HEK293T (cell line): ENCODE measurements around the gene LCE5A.
A peak's percentile ranks its signal among the peaks of the same experiment; 100 is the strongest.

ENCODE experiments used
- CTCF ChIA-PET: fragments of 350-600 bp; formaldehyde crosslinking; extraction: SDS; loops from one replicate; lab custom pipeline; 2021; ENCODE audit warnings: antibody characterized with exemption, inconsistent platforms; lab: Yijun Ruan, JAX
- POLR2A ChIA-PET: fragments of 350-600 bp; formaldehyde crosslinking; extraction: SDS; loops from one replicate; lab custom pipeline; 2020; ENCODE audit warnings: antibody characterized with exemption, inconsistent platforms; lab: Yijun Ruan, JAX
- DNase-seq: peaks from one replicate; pipeline ENCODE4 v3.0.0; 2012; ENCODE audit warnings: mixed read lengths; ENCODE audit errors: extremely low spot score
- ARNT ChIP-seq: fragments of 450-650 bp; IDR thresholded peaks from 2 replicates; pipeline ENCODE4 v1.6.1; 2017; ENCODE audit warnings: mild to moderate bottlenecking
- BHLHE40 ChIP-seq: fragments of 450-650 bp; IDR thresholded peaks from 2 replicates; pipeline ENCODE4 v1.6.1; 2016; ENCODE audit warnings: mild to moderate bottlenecking, moderate library complexity, borderline replicate concordance
- CTBP1 ChIP-seq: fragments of 450-650 bp; IDR thresholded peaks from 2 replicates; pipeline ENCODE4 v1.6.1; 2016; ENCODE audit warnings: borderline replicate concordance
- ELF4 ChIP-seq: fragments of 450-650 bp; IDR thresholded peaks from 2 replicates; pipeline ENCODE4 v1.6.1; 2017; ENCODE audit warnings: antibody characterized with exemption
- FOXA1 ChIP-seq: fragments of 450-650 bp; IDR thresholded peaks from 2 replicates; pipeline ENCODE4 v1.6.1; 2016; ENCODE audit warnings: mild to moderate bottlenecking
- FOXK2 ChIP-seq: fragments of 450-650 bp; IDR thresholded peaks from 2 replicates; pipeline ENCODE4 v1.6.1; 2016; ENCODE audit warnings: mild to moderate bottlenecking
- FOXM1 ChIP-seq: fragments of 450-650 bp; IDR thresholded peaks from 2 replicates; pipeline ENCODE4 v1.6.1; 2017; ENCODE audit warnings: mild to moderate bottlenecking, borderline replicate concordance
- HDGF ChIP-seq: fragments of 450-650 bp; IDR thresholded peaks from 2 replicates; pipeline ENCODE4 v1.6.1; 2017; ENCODE audit warnings: antibody characterized with exemption, borderline replicate concordance
- L3MBTL2 ChIP-seq: fragments of 450-650 bp; conservative IDR thresholded peaks from 2 replicates; pipeline ENCODE4 v1.6.1; 2016; ENCODE audit warnings: mild to moderate bottlenecking
- LEF1 ChIP-seq: fragments of 450-650 bp; IDR thresholded peaks from 2 replicates; pipeline ENCODE4 v1.6.1; 2017; ENCODE audit warnings: mild to moderate bottlenecking, borderline replicate concordance
- NFRKB ChIP-seq: fragments of 450-650 bp; IDR thresholded peaks from 2 replicates; pipeline ENCODE4 v1.6.1; 2016; ENCODE audit warnings: mild to moderate bottlenecking, moderate library complexity
- SP1 ChIP-seq: fragments of 450-650 bp; IDR thresholded peaks from 2 replicates; pipeline ENCODE4 v1.6.1; 2017
- SUZ12 ChIP-seq: fragments of 450-650 bp; IDR thresholded peaks from 2 replicates; pipeline ENCODE4 v1.6.1; 2016; ENCODE audit warnings: mild to moderate bottlenecking
- TARDBP ChIP-seq: fragments of 450-650 bp; IDR thresholded peaks from 2 replicates; pipeline ENCODE4 v1.6.1; 2016
- ZNF384 ChIP-seq: fragments of 450-650 bp; IDR thresholded peaks from 2 replicates; pipeline ENCODE4 v1.6.1; 2016
- TF ChIP-seq, protein P1 (sequence below): fragments of 450-650 bp; IDR thresholded peaks from 2 replicates; pipeline ENCODE4 v1.6.1; 2016

Gene LCE5A

DNA sequence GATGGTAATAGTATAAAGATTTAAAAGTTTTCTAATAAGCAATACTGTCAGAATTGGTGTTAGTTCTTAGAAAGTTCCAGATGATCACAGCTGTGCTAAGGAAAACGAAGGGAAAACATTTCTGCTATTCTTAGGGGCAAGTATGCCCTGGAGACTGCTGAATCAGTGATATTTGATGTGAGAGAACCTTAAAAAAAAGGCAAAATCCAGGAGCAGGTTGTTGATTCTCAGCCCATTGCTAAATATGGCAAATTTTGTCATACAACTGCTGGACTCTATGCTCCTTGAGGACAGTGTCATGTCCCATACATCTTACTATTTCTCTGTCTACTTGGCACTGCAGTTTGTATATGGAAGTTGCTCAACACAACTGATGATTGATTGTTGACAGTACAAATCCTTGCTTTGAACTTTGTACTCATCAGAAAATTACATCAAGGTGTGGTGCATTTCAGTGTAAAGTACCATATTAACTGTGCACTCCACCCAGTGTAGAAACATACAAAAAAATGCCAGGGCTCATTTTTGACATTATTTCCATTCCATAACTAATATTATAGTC, 14.6 kb downstream of the LCE5A start:
- CTCF ChIA-PET: no interaction called here
- DNase-seq: no peak
- POLR2A ChIA-PET: no interaction called here
- no peak for TF ChIP-seq SUZ12

DNA sequence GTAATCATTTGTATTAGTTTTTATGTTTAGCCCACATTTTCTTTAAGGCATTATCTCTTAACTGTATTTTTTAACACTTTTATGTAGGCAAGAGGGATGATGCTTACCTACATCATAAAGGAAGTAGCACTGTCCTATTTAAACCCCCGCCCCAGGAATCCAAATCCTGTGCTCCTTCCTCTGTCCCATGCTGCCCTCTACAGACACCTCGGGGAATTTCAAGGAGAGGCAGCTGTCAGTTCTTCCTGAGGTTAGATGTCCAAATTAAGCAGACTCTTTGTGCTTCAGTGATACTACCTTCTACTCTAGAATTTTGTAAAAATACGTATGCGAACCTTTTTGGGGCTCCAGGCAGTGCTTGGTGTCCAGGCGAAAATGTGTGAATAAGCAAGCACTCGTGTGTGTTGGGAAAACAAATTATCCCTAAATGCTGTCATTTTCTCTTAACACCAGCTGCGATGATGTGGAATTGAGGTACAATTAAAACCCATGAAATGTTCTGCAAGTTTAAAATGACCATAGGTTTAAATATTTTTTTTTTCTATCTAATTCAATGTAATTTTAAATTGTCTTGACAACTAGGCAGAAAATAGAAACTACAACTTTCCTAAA, 22.8 kb downstream of the LCE5A start:
- ChIA-PET CTCF (interaction anchor here (0.6 to 1.8 kb wide), 7 partner anchors 12 to 75 kb away, joined by 3 to 5 read pairs (median 4); no protein-coding TSS in a partner anchor), POLR2A (no interaction called here)
- peak; percentile 66 for DNase-seq
- TF ChIP-seq, protein P1, sequence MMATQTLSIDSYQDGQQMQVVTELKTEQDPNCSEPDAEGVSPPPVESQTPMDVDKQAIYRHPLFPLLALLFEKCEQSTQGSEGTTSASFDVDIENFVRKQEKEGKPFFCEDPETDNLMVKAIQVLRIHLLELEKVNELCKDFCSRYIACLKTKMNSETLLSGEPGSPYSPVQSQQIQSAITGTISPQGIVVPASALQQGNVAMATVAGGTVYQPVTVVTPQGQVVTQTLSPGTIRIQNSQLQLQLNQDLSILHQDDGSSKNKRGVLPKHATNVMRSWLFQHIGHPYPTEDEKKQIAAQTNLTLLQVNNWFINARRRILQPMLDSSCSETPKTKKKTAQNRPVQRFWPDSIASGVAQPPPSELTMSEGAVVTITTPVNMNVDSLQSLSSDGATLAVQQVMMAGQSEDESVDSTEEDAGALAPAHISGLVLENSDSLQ: no peak
- TF ChIP-seq SP1: no peak

DNA sequence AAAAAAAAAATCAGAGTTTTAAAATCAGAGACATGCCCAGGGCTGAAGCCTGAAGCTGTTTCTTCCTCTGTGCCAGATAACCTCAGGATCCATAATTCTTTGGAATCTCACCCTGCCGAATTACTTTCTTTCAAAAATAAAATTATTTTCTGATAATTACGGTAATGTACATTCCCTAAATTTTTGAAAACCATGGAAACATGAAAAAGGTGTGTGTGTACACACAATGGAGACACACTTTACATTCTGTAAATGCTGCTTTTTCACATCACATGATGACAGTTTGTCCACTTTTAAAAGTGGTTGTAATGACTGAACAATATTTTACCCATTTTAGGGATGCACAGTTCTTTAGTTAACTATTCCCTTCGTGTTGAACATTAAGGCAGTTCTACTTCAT, 25.2 kb downstream of the LCE5A start:
- TF ChIP-seq NFRKB (no peak), SUZ12 (no peak)
- TF ChIP-seq, protein P1: no peak
- ChIA-PET POLR2A (no interaction called here), CTCF (no interaction called here)
- no peak for DNase-seq

DNA sequence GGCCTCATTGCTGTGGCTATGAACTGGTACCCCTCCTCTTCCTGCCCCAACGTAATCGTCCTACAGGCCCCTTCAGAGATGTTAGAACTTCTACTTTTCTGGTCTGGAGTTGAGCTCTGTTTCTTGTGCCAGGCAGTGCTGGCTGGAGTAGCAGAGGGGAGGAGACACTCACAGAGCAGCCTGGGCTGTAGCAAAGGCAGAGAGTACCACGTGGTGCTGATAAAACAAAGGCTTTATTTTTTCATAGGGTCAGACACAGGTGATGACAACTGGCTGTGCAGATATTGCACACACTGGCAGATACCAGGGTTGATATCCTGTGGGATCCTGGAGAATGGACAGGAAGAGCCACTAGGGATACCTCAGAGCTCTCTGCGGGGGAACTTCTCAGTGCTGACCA, 26.9 kb downstream of the LCE5A start:
- POLR2A ChIA-PET: no interaction called here
- DNase-seq: no peak
- CTCF ChIA-PET: no interaction called here
- no peak for TF ChIP-seq HDGF
- no peak for TF ChIP-seq CTBP1
- no peak for TF ChIP-seq BHLHE40
- TF ChIP-seq SUZ12: no peak
- TF ChIP-seq LEF1: no peak
- no peak for TF ChIP-seq FOXK2
- no peak for TF ChIP-seq ELF4
- no peak for TF ChIP-seq TARDBP
- TF ChIP-seq, protein P1: no peak
- TF ChIP-seq FOXA1: no peak
- TF ChIP-seq NFRKB: no peak
- TF ChIP-seq ZNF384: no peak
- TF ChIP-seq L3MBTL2: no peak
- no peak for TF ChIP-seq SP1

DNA sequence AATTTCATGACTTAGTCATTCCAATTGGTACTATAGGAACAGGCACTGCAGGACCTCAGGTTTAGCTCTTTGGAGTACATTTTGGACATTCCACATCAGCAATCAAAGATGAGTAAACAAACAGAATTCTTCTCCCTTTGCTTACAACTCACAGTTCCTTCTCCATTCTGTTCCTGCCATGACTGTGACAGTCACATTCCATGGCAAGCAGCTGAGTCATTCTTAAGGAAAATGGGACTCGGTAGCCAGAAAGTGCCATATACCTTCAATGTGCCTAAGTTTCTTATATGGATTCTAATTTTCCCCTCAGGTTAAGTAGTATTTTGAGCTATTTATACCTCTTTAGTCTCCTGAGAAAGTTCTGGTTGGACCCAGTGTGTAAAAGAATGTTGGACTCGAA, 29.3 kb downstream of the LCE5A start:
- DNase-seq: no peak
- CTCF ChIA-PET: no interaction called here
- TF ChIP-seq CTBP1 (no peak), L3MBTL2 (no peak), FOXA1 (no peak), FOXM1 (no peak), SP1 (no peak), TARDBP (no peak), FOXK2 (no peak), ARNT (no peak), HDGF (no peak), ELF4 (no peak), LEF1 (no peak), ZNF384 (no peak), BHLHE40 (no peak), SUZ12 (no peak), NFRKB (no peak)
- TF ChIP-seq, protein P1: no peak
- POLR2A ChIA-PET: no interaction called here

DNA sequence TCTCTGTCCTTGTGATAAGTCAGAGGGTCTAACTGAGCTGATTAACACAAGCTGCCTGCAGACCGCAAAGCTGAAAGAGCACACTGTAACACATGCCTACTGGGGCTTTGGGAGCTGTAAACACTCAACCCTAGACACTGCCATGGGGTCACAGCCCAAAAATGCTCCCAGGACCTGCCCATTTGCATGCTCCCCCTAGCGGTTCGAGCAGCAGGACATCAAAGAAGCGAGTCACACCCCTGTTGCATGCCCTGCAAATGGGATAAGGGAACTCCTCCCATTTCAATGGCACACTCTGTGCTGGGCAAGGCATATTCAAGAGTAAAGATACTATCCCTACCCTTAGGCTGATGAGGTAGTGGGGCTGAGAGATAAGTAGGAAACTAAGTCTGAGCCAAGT, 33.2 kb downstream of the LCE5A start:
- TF ChIP-seq FOXK2: no peak
- TF ChIP-seq ELF4: no peak
- TF ChIP-seq, protein P1: no peak
- TF ChIP-seq FOXM1: no peak
- no peak for TF ChIP-seq FOXA1
- no peak for TF ChIP-seq NFRKB
- TF ChIP-seq L3MBTL2: no peak
- no peak for TF ChIP-seq ARNT
- TF ChIP-seq ZNF384: no peak
- TF ChIP-seq BHLHE40: no peak
- TF ChIP-seq CTBP1: no peak
- no peak for TF ChIP-seq SP1
- no peak for TF ChIP-seq TARDBP
- TF ChIP-seq HDGF: no peak
- TF ChIP-seq SUZ12: no peak
- peak; percentile 34 for DNase-seq
- POLR2A ChIA-PET: no interaction called here
- CTCF ChIA-PET: no interaction called here
